NCI-H187 (cell line): ENCODE measurements around the gene DYNLT2.
A peak's percentile ranks its signal among the peaks of the same experiment; 100 is the strongest.

Source experiments
- DNase-seq, 2 experiments: peaks; one replicate each; lab custom pipeline; 2025; lab: John Stamatoyannopoulos, UW

The DYNLT2 gene

GRCh38 chr6:169738204-169738975 lies 13.0 kb downstream of the DYNLT2 start:
- DNase-seq, result peak; percentile 43 to 58

DNA sequence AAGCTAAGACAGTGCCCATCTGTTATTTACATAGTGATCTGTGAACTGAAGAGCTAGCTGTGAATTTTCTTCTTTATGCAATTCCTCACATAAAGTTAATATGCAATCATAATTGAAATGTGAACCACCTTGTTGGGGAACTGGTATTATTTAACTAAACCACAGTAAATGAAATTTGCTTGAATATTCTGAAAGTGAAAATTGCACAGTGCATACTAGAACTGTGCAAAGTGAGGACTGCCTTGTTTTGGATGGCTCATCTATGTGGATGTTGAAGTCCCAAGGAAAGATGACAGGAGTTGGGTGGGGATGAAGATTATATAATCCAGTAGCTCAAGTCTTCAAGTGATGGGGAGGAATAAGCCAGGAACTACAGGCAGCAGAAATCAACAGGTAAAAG lies 21.4 kb downstream of the DYNLT2 start:
- DNase-seq, result no peak

- no peak for DNase-seq
Measured at GRCh38 chr6:169726963-169727362, 24.4 kb downstream of the DYNLT2 start.

- DNase-seq, result no peak
Measured at GRCh38 chr6:169726049-169726400, 25.3 kb downstream of the DYNLT2 start.

- DNase-seq, result peak in 1 of 2 experiments; percentile 52
Measured at GRCh38 chr6:169725125-169726048, 26.0 kb downstream of the DYNLT2 start.

GRCh38 chr6:169724494-169725124 lies 26.8 kb downstream of the DYNLT2 start, which contains the start of gene PHF10:
TSS of gene PHF10 (minus strand) at chr6:169724500. CDS start at chr6:169723931, 569 bp downstream.
- DNase-seq, result peak; percentile 45 to 52

- DNase-seq, result peak in 1 of 2 experiments; percentile 13
Measured at GRCh38 chr6:169723991-169724493, 27.3 kb downstream of the DYNLT2 start.

DNA sequence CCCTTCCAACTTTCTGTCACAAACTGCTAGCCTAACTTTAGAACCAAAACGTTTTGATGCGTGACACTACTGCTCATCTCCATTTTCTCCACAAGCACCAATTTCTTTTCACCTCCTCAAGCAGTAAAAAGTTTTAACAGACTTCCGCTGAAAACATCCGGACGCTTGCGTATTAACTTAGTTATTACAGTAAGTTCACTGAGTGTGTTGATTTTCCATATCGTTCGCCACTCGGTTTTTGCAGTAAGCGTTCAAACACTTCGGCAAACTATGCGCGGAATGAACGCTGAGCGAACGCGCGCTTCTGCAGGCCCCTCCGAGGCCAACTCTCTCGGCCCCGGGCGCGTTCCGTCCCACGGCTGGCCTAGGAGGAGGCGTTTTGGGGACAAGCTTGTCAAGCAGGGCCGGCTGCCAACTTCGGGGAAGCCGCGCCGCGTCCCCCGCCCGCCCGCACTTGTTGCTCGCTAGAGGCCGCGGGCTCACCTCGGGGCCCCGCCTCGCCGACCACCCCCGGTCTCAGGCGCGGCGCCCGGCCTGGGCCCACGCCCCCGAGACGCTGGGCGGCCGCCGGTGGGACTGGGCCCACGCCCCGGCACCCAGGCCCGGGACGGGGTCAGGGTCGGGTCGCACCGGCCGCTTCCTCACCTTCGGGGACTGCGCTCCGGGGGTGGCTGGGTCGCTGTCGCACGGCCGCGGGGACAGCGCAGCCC lies 28.0 kb downstream of the DYNLT2 start:
- DNase-seq, result peak in 1 of 2 experiments; percentile 23

DNA sequence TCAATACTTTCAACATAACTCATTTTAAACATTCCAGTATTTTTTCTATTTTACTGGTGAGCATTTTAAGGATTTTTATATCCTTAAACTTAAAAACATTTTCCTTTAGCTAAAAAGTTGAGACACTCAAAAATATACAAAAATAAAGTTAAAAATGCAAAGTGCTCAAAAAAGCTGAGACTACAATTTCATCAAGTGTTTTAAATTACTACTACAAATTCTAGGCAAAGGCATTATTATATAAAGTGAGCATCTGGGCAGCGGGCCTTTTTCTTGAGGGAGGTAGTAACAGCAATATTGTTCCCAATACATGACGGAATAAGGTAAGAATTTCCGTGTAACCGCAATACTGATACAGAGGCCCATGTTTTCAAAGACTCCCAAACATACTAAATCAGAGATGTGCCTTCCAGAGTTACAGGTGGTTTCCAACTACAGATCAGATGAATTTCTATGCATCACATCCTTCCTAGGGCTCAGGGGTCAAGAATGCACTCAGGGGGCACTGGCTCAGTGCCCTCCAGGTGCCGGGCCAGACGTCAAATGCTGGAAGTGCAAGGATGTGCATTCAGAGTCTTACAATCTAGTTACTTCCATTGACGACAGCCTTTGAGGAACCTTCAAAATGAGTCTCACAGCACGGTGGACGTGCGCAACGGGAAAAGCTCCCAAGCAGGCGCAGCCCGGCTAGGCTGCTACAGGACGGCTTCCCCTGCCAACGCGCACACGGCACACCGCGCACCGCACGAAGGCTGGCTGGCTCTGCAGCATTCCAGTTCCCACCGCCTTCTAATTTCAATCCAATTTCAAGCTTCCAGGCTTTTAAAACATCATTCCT lies 28.8 kb downstream of the DYNLT2 start:
- DNase-seq, result no peak

GRCh38 chr6:169720207-169720855 lies 31.0 kb downstream of the DYNLT2 start:
- DNase-seq, result no peak

DNA sequence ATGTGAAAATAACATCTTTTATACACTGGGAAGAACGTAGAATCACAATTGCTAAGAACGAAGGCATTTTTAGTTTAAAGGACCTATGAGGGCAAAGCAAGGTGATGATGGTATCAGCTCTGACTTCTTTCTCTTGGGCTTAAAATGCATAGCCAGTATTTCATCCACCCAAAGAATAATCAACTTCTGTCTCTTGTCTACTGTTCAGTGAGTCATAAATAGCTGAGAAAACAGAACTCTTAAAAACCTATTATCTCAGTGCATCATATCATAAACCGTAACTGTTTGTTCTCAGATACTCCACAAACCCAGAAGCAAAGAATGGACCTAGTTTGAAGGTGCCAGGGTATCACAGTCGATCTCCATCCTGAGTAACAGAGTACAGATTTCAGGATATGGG lies 32.3 kb downstream of the DYNLT2 start:
- no peak for DNase-seq

GRCh38 chr6:169714595-169714994 lies 36.8 kb downstream of the DYNLT2 start:
- no peak for DNase-seq

GRCh38 chr6:169714178-169714577 lies 37.2 kb downstream of the DYNLT2 start:
- no peak for DNase-seq

- DNase-seq, result no peak
Measured at GRCh38 chr6:169710009-169710408, 41.4 kb downstream of the DYNLT2 start.

DNA sequence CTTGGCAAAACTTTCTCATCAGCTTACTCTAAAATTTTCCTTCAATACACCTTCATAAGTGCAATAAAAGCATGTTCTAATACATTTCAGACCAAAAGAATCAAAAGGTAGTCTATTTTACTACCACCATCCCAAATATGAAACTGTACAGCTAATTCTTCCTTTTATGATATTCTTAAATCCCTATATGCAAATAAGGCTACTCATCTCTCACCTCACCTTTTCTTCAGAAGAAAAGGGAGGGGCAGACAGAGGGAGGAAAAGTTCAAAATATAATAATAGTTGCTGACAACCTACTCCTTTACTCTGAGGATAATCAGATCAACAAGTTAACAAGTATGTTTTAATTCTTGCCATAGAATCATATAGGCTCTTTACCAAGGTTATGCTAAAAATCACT lies 42.1 kb downstream of the DYNLT2 start:
- DNase-seq, result no peak

DNA sequence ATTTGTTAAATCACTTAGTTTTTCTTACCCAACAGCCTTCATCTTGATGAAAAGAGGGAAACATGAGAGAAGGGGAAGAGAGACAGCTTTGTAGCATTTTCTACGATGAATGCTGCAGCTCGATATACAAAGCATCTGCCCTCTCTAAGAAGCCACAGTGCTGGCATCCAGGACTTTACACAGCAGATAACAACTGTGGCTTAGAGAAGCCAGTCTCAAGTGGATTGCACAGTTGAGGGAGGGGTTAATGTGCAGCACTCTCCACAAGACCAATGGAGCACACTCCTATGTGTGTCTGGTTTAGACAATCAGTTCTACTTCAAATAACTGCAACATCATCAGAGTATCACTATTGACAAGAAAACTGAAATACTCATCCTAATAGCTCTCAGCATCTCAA lies 43.6 kb downstream of the DYNLT2 start:
- no peak for DNase-seq

- DNase-seq, result no peak
Measured at GRCh38 chr6:169702840-169703246, 48.5 kb downstream of the DYNLT2 start.

DNA sequence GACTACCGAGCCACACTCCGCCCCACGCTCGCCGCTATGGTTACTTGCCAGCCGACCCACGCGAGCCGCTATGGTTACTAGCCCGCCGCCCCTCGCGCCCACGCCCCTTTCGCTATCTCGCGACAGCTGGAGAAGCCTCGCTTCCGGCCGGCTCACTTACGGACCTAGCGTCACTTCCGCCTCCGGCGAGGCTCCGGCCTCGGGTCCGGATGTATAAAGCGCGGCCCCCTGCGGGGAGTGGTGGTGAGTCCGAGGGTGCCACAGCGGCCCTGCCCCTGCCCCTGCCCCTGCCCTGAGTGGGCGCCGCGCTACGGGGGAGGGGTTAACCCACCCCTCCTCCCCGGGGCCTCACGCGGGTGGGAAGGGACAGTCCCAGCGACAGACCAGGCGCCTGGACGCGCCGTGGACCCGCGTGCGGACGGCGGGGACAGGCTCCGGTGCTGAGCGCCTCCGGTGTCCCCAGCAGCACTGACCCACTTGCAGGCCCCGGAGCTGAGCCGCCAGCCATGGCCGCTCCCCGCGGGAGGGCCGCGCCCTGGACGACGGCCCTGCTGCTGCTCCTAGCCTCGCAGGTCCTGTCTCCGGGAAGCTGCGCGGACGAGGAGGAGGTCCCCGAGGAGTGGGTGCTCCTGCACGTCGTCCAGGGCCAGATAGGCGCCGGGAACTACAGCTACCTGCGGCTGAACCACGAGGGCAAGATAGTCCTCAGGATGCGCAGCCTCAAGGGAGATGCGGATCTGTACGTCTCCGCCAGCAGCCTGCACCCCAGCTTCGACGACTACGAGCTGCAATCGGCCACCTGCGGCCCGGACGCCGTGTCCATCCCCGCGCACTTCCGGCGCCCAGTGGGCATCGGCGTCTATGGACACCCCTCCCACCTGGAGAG lies 49.2 kb downstream of the DYNLT2 start, which contains the start of the genes C6orf120 and WDR27:
C6orf120 (plus strand) TSS at position 173 of the 886 bp plus-strand sequence; CDS start at position 507, 334 bp downstream.
WDR27 (minus strand) TSS at position 76 of the 886 bp plus-strand sequence. CDS start 13,024 bp downstream, outside the sequence.
- peak; percentile 67 to 94 for DNase-seq
